D721Med (cell line): Measurements from ENCODE around the gene MAPK6.
"Not testable (repeated sequence)": the region's sequence is repeated elsewhere in the genome, so short reads cannot be mapped to it uniquely, and the experiment has no call there.

Source experiments
- DNase-seq: peaks from one replicate; pipeline ENCODE4 v3.0.0; 2011; ENCODE audit warnings: low spot score; ENCODE audit not compliant: insufficient read length
- FAIRE-seq: peaks from 2 replicates; lab custom pipeline; 2011; peaks lifted over from hg19 to GRCh38; lab: Jason Lieb, UNC
- TF ChIP-seq, protein P1 (sequence below): IDR thresholded peaks from 2 replicates; pipeline ENCODE4 v1.5.1; 2012; ENCODE audit warnings: mild to moderate bottlenecking, control low read depth; ENCODE audit not compliant: insufficient read depth; ENCODE audit errors: missing control alignments

Gene MAPK6

DNA sequence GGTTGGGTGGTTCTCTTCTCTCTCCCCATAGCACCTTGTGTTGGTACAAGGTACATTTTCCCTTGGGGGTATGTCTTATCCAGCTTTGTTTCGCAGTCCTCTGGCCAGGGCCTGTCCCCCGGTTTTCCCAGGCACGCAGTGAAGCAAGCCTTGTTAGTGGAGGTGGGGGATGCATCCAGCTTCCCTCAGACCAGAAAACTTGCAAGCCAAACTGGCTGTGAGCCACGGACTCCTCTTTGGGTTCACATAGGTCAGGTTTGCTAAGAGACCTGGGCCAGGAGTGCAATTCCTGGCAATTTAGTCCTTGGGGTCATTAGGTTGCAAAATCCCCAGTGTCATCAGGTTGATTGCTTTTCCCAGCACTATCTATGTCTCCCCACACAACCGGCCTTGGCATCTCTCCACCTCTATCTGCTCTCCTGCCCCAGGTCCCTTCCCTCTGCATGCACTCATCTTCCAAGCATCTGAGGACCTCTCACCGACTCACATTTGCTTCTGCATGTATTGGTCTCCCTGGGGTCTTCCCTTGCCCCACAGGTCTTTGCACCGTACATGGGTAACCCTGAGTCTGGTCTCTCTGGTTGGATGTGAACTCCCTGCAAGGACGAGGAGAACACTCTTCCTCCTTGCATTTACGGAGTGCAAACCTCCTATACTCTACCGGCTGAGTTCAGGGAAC is 59.3 kb downstream of the MAPK6 start:
- DNase-seq: no peak
- TF ChIP-seq, protein P1, sequence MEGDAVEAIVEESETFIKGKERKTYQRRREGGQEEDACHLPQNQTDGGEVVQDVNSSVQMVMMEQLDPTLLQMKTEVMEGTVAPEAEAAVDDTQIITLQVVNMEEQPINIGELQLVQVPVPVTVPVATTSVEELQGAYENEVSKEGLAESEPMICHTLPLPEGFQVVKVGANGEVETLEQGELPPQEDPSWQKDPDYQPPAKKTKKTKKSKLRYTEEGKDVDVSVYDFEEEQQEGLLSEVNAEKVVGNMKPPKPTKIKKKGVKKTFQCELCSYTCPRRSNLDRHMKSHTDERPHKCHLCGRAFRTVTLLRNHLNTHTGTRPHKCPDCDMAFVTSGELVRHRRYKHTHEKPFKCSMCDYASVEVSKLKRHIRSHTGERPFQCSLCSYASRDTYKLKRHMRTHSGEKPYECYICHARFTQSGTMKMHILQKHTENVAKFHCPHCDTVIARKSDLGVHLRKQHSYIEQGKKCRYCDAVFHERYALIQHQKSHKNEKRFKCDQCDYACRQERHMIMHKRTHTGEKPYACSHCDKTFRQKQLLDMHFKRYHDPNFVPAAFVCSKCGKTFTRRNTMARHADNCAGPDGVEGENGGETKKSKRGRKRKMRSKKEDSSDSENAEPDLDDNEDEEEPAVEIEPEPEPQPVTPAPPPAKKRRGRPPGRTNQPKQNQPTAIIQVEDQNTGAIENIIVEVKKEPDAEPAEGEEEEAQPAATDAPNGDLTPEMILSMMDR: no peak
- no peak for FAIRE-seq

DNA sequence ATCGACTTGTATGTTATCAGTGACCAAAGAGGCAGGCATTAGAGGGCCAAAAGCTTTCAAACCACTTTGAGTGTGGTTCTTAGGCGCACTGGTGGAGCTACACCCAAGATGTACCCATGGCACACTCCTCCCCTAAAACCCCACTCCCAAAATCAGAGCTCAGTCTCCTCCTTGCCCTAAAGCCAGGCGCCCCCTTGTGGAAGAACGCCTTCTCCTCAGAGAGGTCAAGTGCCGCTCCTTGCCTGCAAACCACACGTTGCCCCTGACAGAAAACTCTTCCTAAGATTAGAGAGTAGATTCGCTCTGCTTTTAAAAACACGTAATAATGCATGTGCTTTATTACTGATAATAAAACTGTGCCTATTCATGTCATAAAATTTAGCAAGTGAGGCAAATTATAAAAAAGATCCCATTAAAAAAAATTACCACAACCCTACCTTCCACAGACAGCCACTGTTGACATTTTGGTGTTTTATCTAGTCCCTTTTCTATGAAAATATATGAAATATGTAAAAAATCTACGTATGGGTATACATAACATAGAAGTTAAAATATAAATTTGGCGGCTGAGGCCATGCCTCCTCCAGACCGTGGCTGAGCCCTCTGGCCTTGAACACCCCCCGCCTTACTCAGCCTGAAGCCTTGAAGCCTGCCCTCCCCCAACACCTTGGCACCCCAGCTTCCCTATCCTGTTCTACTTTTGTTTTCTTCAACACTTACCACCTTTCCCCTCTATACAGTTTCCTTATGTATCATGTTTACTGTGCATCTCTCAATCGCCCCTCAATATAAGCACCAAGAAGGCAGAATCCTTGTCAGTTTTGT is 60.1 kb downstream of the MAPK6 start:
- no peak for FAIRE-seq
- peak; percentile 57 for DNase-seq
- TF ChIP-seq, protein P1: peak; percentile 79

DNA sequence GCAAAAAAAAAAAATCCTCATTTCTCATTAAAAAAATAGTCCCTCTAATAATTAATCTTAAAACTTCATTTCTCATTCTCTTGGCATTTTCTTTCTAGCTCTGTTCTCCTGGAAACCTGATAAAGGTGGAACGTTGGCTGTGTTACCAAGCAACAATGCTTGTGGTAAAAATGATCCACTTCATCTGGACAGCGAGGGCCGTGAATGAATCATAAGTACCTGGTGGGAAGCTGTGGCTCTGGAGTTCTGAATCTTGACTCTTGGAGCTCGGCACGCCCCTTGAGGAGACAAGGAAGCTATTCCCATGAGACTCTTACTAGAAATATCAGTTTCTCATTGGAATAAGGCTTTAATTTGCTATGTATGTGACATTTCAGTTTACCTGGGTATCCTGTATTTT is 61.0 kb downstream of the MAPK6 start:
- DNase-seq (no peak), FAIRE-seq (no peak)
- TF ChIP-seq, protein P1: no peak

DNA sequence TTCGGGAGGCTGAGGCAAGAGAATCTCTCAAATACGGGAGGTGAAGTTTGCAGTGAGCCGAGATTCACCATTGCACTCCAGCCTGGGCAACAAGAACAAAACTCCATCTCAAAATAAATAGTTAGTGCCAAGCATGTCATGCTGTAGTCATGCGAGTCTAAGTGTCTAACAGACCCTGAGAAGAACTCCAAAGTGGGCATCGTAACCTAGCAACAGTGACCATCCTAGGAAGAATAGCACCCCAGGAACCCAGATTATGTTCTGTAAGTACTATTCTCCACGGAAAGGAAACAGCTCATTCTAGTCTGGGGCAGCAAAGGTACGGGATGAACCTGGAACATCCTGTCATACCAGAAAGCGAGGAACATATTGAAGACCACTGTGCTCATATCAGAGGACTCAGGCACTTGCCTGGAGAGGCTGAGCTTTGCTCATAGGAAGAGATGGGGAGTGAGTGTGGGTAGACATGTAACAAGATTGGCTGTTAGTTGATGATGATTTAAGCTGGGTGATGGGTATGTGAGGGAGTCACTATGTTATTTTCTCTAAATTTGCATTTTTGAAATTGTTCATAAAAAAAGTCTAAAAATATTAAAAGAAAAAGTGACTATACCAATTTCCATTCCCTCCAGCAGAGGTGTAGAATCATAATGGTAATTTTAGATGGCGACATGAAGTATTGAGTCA is 61.8 kb downstream of the MAPK6 start:
- no peak for FAIRE-seq
- TF ChIP-seq, protein P1: no peak
- DNase-seq: no peak

DNA sequence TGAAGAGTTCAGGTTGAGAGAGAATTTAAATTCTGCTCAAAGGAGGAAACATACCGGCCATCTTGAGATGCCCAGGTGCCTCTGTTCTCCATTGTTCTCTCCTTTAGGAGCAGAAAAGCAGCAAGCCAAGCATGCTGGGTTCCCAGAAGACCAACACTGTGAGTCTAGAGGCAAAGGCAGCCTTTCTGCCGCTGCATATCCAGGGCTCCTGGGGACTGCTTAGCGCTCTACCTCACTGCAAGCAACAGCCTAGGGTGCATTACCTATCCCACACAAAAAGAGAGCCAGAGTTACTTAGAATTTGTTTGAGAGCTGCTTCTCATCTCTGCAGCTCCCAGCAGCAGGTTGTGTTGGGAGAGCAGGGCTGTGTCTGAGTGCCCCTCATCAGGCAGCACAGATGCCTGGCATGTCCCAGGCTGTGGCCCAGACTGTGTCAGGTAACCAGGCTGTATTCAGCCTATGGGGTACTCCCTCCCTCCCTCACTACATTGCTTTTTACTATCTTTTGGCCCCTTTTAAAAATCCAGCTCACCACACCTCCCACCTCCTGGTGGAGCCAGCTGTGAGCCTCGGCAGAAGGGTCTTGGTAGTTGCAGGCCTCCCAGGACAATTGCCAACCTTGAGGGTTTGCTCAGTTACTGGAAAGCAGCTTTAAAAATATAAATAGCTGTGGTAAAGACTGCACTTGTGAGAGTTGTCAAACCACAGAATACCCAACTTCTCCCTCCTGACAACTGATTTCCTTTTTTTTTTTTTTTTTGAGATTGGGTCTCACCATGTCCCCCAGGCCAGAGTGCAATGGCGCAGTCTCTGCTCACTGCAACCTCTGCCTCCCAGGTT is 63.4 kb downstream of the MAPK6 start:
- TF ChIP-seq, protein P1: no peak
- FAIRE-seq: no peak
- no peak for DNase-seq

DNA sequence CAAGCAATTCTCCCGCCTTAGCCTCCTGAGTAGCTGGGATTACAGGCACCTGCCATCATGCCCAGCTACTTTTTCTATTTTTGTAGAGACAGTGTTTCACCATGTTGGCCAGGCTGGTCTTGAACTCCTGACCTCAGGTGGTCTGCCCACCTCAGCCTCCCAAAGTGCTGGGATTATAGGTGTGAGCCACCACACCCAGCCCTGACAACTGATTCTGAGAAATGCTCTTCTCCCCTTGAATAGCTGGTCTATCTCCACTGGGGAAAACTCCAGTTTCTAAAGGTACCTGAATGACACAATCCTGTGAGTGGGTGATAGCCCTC is 64.0 kb downstream of the MAPK6 start:
- DNase-seq, FAIRE-seq: not testable (repeated sequence)

DNA sequence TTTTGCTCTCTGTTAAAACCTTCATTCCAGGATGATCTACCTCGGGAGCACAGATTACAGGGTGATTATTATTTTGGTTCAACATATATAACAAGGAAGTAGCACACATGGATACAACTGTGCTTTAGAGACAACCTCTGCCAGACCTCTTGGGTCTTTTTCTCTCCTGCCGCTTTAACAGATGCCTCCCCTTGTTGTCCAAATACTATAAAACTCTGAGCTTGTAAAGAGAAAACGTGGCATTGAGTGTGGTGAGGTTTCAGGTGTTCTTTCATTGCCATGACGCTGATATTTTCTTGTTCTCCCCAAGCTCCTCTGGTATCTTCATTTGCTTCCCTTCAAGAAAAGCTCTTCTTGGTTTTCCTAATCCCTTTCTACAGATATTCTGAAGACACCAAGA is 64.6 kb downstream of the MAPK6 start:
- no peak for FAIRE-seq

More for the DNA sequence above, 64.6 kb downstream of the MAPK6 start:
- TF ChIP-seq, protein P1: no peak
- DNase-seq: no peak
